ENCODE measurements around the gene RAD1.

The RAD1 gene

DNA sequence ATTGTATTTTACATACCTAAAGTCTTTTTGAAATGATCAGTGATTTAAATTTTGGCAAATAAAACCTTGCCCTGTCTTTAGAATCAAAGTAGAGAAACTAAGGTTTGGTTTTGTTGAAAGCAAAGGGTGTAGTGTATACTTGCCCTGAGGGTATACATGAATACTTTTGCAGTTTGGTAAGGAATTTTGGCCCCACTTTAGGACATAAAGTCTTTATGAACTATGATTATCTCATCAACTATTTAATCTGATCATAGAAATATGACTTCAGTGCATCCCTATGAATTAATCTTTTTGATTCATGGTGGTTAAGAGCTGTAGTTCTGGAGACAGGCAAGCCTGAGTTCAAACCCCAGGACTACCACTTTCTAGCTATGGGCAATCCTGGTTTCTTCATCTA, 17.7 kb downstream of the RAD1 start:
- Histone ChIP-seq H3K36me3 (ENCODE audit: control insufficient read depth in 1 of 2, insufficient read depth in 2 of 2, low read length in 2 of 2) (no peaks in the 10 kb centered on the region), H3K27ac (ENCODE audit: low read depth, low read length) (no peak overlapping the region), H3K9me3 (ENCODE audit: control insufficient read depth in 1 of 2, low read length in 2 of 2) (no peaks in the 10 kb centered on the region), H3K9ac (ENCODE audit: low read depth in 1 of 2, low read length in 2 of 2) (no peak overlapping the region), H3K27me3 (ENCODE audit: control insufficient read depth in 1 of 2, insufficient read depth in 2 of 2, low read length in 2 of 2) (no peaks in the 10 kb centered on the region), H3K4me3 (ENCODE audit: low read depth in 1 of 2, low read length in 2 of 2) (no peak overlapping the region), H3K4me1 (ENCODE audit: control insufficient read depth in 1 of 2, insufficient read depth in 2 of 2, low read length in 2 of 2) (no peaks in the 10 kb centered on the region)

DNA sequence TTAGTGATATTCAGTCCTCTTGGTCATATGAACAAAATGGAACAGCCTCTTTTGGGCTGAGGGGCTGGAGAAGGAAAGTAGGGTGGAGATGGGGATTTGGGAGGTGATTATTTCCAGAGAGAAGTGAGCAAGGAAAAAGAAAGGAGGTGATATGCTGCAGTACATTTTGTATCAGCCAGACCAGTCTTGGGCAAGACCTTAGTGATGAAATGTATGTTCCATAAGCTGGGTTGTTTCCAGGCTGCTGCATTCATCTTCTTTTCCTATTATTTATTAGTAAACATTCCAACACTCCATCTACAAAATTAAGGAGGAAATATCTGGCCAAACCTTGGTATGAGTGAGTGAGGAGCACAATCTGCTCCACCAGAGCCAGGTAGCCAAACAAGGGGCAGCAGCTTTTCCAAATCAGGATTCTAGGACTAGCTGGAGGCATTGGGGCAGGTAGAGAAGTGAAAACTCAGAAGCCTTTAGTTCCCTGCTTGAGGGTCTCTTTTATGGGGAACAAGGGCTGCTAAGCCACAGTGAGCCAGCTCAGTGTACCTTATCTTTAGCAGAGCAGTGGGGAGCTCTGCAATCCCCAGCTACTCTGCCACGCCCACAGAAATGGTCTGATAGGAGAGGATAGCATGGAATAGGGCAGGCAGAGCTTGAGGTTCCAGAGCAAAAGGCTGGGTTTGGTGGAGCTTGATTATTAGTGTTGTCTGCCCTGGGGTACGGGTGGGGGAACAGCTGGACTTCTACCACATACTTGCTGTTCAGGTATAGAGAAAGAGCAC, 19.5 kb downstream of the RAD1 start:
- Histone ChIP-seq H3K36me3 (ENCODE audit: control insufficient read depth in 1 of 2, insufficient read depth in 2 of 2, low read length in 2 of 2) (no peaks in the 10 kb centered on the region), H3K4me1 (ENCODE audit: control insufficient read depth in 1 of 2, insufficient read depth in 2 of 2, low read length in 2 of 2) (no peaks in the 10 kb centered on the region), H3K9me3 (ENCODE audit: control insufficient read depth in 1 of 2, low read length in 2 of 2) (no peaks in the 10 kb centered on the region), H3K9ac (ENCODE audit: low read depth in 1 of 2, low read length in 2 of 2) (no peak overlapping the region), H3K4me3 (ENCODE audit: low read depth in 1 of 2, low read length in 2 of 2) (no peak overlapping the region), H3K27ac (ENCODE audit: low read depth, low read length) (no peak overlapping the region), H3K27me3 (ENCODE audit: control insufficient read depth in 1 of 2, insufficient read depth in 2 of 2, low read length in 2 of 2) (no peaks in the 10 kb centered on the region)

DNA sequence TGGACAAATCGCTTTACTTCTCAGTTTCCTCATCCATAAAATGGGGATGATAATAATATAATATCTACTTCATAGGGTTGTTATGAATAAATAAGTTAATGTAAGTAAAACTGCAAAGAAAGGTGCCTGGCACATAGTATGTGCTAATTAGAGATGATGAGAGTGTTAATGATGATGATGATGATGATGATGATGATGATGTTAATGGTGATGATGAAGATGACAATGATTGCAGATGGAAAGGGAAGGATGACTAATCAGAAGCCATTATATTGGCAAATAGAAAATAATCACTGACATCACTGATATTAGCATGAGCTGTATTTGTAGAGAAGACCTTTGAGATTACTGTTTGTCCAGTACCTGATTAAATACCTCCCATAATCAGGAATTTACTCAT, 20.6 kb downstream of the RAD1 start:
- H3K9ac ChIP-seq (ENCODE audit: low read depth in 1 of 2, low read length in 2 of 2) = no peak overlapping the region

DNA sequence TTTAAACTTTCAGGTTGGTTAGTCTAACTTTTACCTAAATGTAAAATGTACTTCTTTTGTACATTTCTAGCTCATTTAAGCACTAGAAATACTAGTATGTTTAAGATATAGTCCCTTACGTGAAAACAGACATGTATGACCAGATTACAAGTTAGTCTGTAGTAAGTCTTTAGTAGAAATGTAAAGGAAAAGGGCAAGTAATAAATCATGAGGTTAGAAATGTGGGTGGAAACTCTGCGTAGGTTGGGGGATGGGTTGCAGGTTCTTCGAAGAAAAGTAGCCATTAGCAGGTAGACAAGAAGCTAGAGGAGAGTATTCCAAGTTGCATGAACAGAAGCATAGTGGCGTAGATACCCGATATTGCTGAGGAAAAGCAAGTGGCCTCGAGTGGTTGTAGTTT, 22.9 kb downstream of the RAD1 start:
- H3K9me3 ChIP-seq (ENCODE audit: control insufficient read depth in 1 of 2, low read length in 2 of 2) = no peaks in the 10 kb centered on the region
- H3K4me1 ChIP-seq (ENCODE audit: control insufficient read depth in 1 of 2, insufficient read depth in 2 of 2, low read length in 2 of 2) = no peaks in the 10 kb centered on the region
- H3K27ac ChIP-seq (ENCODE audit: low read depth, low read length) = no peak overlapping the region
- H3K4me3 ChIP-seq (ENCODE audit: low read depth in 1 of 2, low read length in 2 of 2) = no peak overlapping the region
- H3K9ac ChIP-seq (ENCODE audit: low read depth in 1 of 2, low read length in 2 of 2) = no peak overlapping the region
- no peaks in the 10 kb centered on the region for H3K27me3 ChIP-seq (ENCODE audit: control insufficient read depth in 1 of 2, insufficient read depth in 2 of 2, low read length in 2 of 2)
- H3K36me3 ChIP-seq (ENCODE audit: control insufficient read depth in 1 of 2, insufficient read depth in 2 of 2, low read length in 2 of 2) = no peaks in the 10 kb centered on the region

More for the DNA sequence above, 20.6 kb downstream of the RAD1 start:
- H3K27me3 ChIP-seq (ENCODE audit: control insufficient read depth in 1 of 2, insufficient read depth in 2 of 2, low read length in 2 of 2) = no peaks in the 10 kb centered on the region
- no peaks in the 10 kb centered on the region for H3K36me3 ChIP-seq (ENCODE audit: control insufficient read depth in 1 of 2, insufficient read depth in 2 of 2, low read length in 2 of 2)
- no peaks in the 10 kb centered on the region for H3K4me1 ChIP-seq (ENCODE audit: control insufficient read depth in 1 of 2, insufficient read depth in 2 of 2, low read length in 2 of 2)
- no peak overlapping the region for H3K4me3 ChIP-seq (ENCODE audit: low read depth in 1 of 2, low read length in 2 of 2)
- H3K9me3 ChIP-seq (ENCODE audit: control insufficient read depth in 1 of 2, low read length in 2 of 2) = no peaks in the 10 kb centered on the region
- H3K27ac ChIP-seq (ENCODE audit: low read depth, low read length) = no peak overlapping the region

DNA sequence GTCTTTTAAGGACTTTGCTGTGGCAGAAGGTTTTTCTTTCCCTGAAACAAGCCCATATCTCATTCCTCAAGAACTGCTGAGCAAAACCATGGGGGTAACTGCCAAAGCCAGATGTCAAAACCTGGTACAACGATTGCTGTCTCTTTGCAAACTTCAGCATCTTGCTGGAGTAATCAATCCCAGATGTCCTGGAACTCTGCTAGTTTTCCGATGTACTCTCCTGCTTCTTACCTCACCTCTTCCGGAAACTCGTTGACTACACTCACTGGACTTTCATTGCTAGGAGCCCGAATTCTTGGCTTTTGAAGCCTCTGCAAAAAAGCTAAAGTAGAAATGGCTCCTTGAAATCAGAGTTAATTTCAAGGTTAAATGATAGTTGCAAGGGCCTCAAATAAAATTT, 23.3 kb downstream of the RAD1 start:
- Histone ChIP-seq H3K36me3 (ENCODE audit: control insufficient read depth in 1 of 2, insufficient read depth in 2 of 2, low read length in 2 of 2) (no peaks in the 10 kb centered on the region), H3K4me1 (ENCODE audit: control insufficient read depth in 1 of 2, insufficient read depth in 2 of 2, low read length in 2 of 2) (no peaks in the 10 kb centered on the region), H3K4me3 (ENCODE audit: low read depth in 1 of 2, low read length in 2 of 2) (no peak overlapping the region), H3K9me3 (ENCODE audit: control insufficient read depth in 1 of 2, low read length in 2 of 2) (no peaks in the 10 kb centered on the region), H3K27me3 (ENCODE audit: control insufficient read depth in 1 of 2, insufficient read depth in 2 of 2, low read length in 2 of 2) (no peaks in the 10 kb centered on the region), H3K9ac (ENCODE audit: low read depth in 1 of 2, low read length in 2 of 2) (no peak overlapping the region), H3K27ac (ENCODE audit: low read depth, low read length) (no peak overlapping the region)

DNA sequence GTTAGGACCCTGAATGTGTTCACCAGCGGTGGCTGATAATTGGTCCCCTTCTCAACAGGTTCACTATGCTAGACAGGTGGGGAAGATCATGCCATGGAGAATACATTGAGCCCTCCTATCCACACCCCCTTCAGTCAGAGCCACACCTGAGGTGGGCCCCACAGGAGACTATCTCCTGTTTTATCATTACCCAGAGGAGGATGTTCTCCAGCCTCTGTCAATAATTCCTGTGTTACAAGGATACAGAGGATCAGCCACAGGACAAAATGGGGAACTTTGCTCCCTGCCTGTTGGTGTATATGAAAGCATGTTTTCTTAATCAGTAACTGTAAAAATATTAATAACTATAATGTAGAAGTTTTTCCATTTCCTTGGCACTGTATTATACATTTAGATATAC, 25.9 kb downstream of the RAD1 start:
- no peaks in the 10 kb centered on the region for H3K36me3 ChIP-seq (ENCODE audit: control insufficient read depth in 1 of 2, insufficient read depth in 2 of 2, low read length in 2 of 2)
- no peaks in the 10 kb centered on the region for H3K4me1 ChIP-seq (ENCODE audit: control insufficient read depth in 1 of 2, insufficient read depth in 2 of 2, low read length in 2 of 2)
- H3K27ac ChIP-seq (ENCODE audit: low read depth, low read length) = no peak overlapping the region
- no peaks in the 10 kb centered on the region for H3K27me3 ChIP-seq (ENCODE audit: control insufficient read depth in 1 of 2, insufficient read depth in 2 of 2, low read length in 2 of 2)
- no peaks in the 10 kb centered on the region for H3K9me3 ChIP-seq (ENCODE audit: control insufficient read depth in 1 of 2, low read length in 2 of 2)
- no peak overlapping the region for H3K4me3 ChIP-seq (ENCODE audit: low read depth in 1 of 2, low read length in 2 of 2)
- H3K9ac ChIP-seq (ENCODE audit: low read depth in 1 of 2, low read length in 2 of 2) = no peak overlapping the region

DNA sequence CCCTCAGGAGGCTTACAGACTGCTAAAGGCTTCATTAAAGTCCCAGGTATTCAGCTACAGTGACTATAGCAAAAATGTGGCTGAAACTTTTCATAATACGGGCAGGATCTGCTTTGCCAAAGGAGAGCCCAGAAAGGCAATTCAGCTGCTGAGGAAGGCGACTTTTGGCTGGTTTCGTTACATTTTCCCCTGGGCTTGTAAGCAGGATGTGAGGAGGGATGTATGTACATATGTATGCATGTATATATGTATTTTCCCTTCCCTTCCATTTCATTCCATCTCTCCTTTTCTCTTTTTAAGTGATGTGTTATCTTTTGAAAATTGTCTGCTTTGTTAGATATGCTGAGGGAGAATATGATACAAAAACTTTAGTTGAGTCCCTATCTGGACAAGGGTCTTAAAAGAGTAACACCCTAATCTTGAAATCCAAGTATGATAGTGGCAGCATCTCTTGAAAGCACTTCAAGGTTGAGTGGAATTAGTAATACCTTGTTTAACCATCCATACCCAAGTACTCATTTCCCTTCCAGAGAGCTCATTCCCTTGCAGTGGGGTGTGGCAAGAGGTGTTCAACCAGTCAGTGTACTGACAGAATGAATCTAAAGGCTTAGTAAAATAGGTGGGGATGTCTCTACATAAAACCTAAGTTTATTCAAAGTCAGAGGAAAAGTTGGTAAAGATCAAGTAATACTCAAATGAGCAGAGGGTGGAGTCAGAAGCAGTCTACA, 28.7 kb downstream of the RAD1 start:
- Histone ChIP-seq H3K36me3 (ENCODE audit: control insufficient read depth in 1 of 2, insufficient read depth in 2 of 2, low read length in 2 of 2) (no peaks in the 10 kb centered on the region), H3K4me1 (ENCODE audit: control insufficient read depth in 1 of 2, insufficient read depth in 2 of 2, low read length in 2 of 2) (no peaks in the 10 kb centered on the region), H3K27me3 (ENCODE audit: control insufficient read depth in 1 of 2, insufficient read depth in 2 of 2, low read length in 2 of 2) (no peaks in the 10 kb centered on the region), H3K9ac (ENCODE audit: low read depth in 1 of 2, low read length in 2 of 2) (no peak overlapping the region), H3K27ac (ENCODE audit: low read depth, low read length) (no peak overlapping the region), H3K9me3 (ENCODE audit: control insufficient read depth in 1 of 2, low read length in 2 of 2) (no peaks in the 10 kb centered on the region), H3K4me3 (ENCODE audit: low read depth in 1 of 2, low read length in 2 of 2) (no peak overlapping the region)

DNA sequence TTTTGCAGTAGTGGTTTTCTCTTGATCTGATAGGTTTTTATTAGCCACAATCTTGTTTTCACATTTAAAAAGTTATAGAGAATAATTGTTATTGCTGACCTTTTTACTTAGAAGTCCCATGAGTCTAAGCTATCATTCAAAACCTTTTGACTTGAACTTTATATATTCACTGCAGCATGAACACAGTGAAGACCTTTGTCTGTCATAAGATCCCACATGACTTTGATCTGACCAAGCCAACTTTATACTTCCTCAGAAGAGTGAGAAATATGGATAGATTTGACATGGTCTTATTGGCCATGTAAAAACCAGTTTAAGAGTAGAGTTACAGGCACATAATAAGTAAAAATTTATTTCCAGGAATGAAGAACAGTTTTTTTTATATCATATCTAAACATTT, 34.1 kb downstream of the RAD1 start:
- no peak overlapping the region for H3K9ac ChIP-seq (ENCODE audit: low read depth in 1 of 2, low read length in 2 of 2)
- no peaks in the 10 kb centered on the region for H3K36me3 ChIP-seq (ENCODE audit: control insufficient read depth in 1 of 2, insufficient read depth in 2 of 2, low read length in 2 of 2)
- no peaks in the 10 kb centered on the region for H3K27me3 ChIP-seq (ENCODE audit: control insufficient read depth in 1 of 2, insufficient read depth in 2 of 2, low read length in 2 of 2)

DNA sequence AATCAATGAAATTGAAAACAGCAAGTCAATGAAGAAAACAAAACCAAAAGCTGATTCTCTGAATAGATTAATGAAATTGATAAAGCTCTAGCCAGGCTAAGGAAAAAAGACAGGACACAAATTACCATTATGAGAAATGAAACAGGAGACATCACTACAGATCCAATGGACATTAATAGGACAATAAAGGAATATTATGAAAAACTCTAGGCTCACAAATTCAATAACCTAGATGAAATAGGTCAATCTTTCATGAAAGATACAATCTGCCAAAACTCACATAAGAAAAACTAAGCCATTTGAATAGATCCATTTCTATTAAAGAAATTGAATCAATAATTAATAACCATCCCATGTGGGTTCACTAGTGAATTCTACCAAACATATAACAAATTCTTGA, 39.0 kb downstream of the RAD1 start:
- Histone ChIP-seq H3K4me3 (ENCODE audit: low read depth in 1 of 2, low read length in 2 of 2) (no peak overlapping the region), H3K27me3 (ENCODE audit: control insufficient read depth in 1 of 2, insufficient read depth in 2 of 2, low read length in 2 of 2) (no peaks in the 10 kb centered on the region), H3K9me3 (ENCODE audit: control insufficient read depth in 1 of 2, low read length in 2 of 2) (no peaks in the 10 kb centered on the region), H3K27ac (ENCODE audit: low read depth, low read length) (no peak overlapping the region), H3K4me1 (ENCODE audit: control insufficient read depth in 1 of 2, insufficient read depth in 2 of 2, low read length in 2 of 2) (no peaks in the 10 kb centered on the region), H3K36me3 (ENCODE audit: control insufficient read depth in 1 of 2, insufficient read depth in 2 of 2, low read length in 2 of 2) (no peaks in the 10 kb centered on the region), H3K9ac (ENCODE audit: low read depth in 1 of 2, low read length in 2 of 2) (no peak overlapping the region)

More for the DNA sequence above, 34.1 kb downstream of the RAD1 start:
- Histone ChIP-seq H3K4me3 (ENCODE audit: low read depth in 1 of 2, low read length in 2 of 2) (no peak overlapping the region), H3K9me3 (ENCODE audit: control insufficient read depth in 1 of 2, low read length in 2 of 2) (no peaks in the 10 kb centered on the region), H3K4me1 (ENCODE audit: control insufficient read depth in 1 of 2, insufficient read depth in 2 of 2, low read length in 2 of 2) (no peaks in the 10 kb centered on the region), H3K27ac (ENCODE audit: low read depth, low read length) (no peak overlapping the region)

DNA sequence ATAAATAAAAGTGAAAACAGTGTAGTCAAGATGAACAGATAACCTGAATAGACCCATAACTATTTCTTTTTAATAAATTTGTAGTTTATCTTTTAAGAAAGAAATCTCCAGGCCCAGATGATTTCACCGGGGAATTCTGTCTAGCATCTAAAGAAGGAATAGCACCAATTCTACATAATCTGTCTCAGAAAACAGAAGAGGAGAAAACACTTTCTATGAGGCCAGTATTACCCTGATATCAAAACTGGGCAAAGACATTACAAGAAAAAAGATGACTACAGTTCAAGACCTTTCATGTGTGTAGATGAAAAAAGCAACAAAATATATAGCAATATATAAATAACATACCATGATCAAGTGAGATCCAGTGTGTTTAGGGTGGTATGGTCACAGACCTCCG, 44.9 kb downstream of the RAD1 start:
- Histone ChIP-seq H3K36me3 (ENCODE audit: control insufficient read depth in 1 of 2, insufficient read depth in 2 of 2, low read length in 2 of 2) (no peaks in the 10 kb centered on the region), H3K27me3 (ENCODE audit: control insufficient read depth in 1 of 2, insufficient read depth in 2 of 2, low read length in 2 of 2) (no peaks in the 10 kb centered on the region), H3K9ac (ENCODE audit: low read depth in 1 of 2, low read length in 2 of 2) (no peak overlapping the region), H3K4me1 (ENCODE audit: control insufficient read depth in 1 of 2, insufficient read depth in 2 of 2, low read length in 2 of 2) (no peaks in the 10 kb centered on the region), H3K4me3 (ENCODE audit: low read depth in 1 of 2, low read length in 2 of 2) (no peak overlapping the region), H3K9me3 (ENCODE audit: control insufficient read depth in 1 of 2, low read length in 2 of 2) (no peaks in the 10 kb centered on the region), H3K27ac (ENCODE audit: low read depth, low read length) (no peak overlapping the region)

Measured in duodenal mucosa (tissue), 2 donors.